ENCODE data around the gene ICAM1. TPM values are rescaled to one million over a fixed set of nuclear protein-coding genes. Genes with fewer than 3 reads are reported as not detected.

The ICAM1 gene
- total and polyA plus RNA-seq, 2 of the 13 experiments (the other 11 are each of a cell fraction or from before 2014, with no cell fraction given), result 37.9 to 98.4 TPM

- no peak for TF ChIP-seq RFX1 (IDR thresholded peaks at IDR 0.05)
- TF ChIP-seq, protein P1, sequence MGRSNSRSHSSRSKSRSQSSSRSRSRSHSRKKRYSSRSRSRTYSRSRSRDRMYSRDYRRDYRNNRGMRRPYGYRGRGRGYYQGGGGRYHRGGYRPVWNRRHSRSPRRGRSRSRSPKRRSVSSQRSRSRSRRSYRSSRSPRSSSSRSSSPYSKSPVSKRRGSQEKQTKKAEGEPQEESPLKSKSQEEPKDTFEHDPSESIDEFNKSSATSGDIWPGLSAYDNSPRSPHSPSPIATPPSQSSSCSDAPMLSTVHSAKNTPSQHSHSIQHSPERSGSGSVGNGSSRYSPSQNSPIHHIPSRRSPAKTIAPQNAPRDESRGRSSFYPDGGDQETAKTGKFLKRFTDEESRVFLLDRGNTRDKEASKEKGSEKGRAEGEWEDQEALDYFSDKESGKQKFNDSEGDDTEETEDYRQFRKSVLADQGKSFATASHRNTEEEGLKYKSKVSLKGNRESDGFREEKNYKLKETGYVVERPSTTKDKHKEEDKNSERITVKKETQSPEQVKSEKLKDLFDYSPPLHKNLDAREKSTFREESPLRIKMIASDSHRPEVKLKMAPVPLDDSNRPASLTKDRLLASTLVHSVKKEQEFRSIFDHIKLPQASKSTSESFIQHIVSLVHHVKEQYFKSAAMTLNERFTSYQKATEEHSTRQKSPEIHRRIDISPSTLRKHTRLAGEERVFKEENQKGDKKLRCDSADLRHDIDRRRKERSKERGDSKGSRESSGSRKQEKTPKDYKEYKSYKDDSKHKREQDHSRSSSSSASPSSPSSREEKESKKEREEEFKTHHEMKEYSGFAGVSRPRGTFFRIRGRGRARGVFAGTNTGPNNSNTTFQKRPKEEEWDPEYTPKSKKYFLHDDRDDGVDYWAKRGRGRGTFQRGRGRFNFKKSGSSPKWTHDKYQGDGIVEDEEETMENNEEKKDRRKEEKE (IDR thresholded peaks at IDR 0.05), result no peak
Measured at GRCh38 chr19:10266706-10267105, 4.2 kb upstream of the ICAM1 start (continued).

GRCh38 chr19:10268071-10268470 lies 2.8 kb upstream of the ICAM1 start:
- H3K9me3 ChIP-seq (ENCODE audit: low read length), result no peaks in the 10 kb centered on the region
- H4K20me1 ChIP-seq (ENCODE audit: insufficient read depth, low read length), result no peaks in the 10 kb centered on the region
- H2AFZ ChIP-seq (ENCODE audit: low read length), result no peak overlapping the region
- WGBS (ENCODE audit: low lambda C conversion rate), result 44% methylated on average over 5 of the region's 6 CpGs
- ATAC-seq (no peak), FAIRE-seq (no peak), DNase-seq (ENCODE audit: low spot score) (no peak)
- in situ Hi-C loops (cut with HindIII; ENCODE audit: extremely low pct_ligation_motif_present, low pct_unique_long_range_greater_than_20kb), result no loop called here
- ChIA-PET POLR2A (interaction anchor here (0.6 to 4.4 kb wide), 2 partner anchors 9 to 66 kb away, joined by 3 to 71 read pairs; partner anchors contain the start of gene RAVER1), CTCF (ENCODE audit: low intra/inter-chr PET ratio, low total read pairs) (interaction anchor here (3.6 kb wide), 1 partner anchor 121 kb away, joined by 47 read pairs; no protein-coding TSS in a partner anchor)
- H3K79me2 ChIP-seq (ENCODE audit: insufficient read depth, low read length), result peaks cover 25% of the 10 kb centered on the region
- intact Hi-C loops (cut with micrococcal nuclease; ENCODE audit: unreplicated experiment), result loop anchor here (2.0 kb wide), 2 partner anchors 67 to 121 kb away; no protein-coding TSS in a partner anchor
- no peak overlapping the region for H3K9ac ChIP-seq (ENCODE audit: insufficient read depth, low read depth, low read length)
- H3K4me1 ChIP-seq (ENCODE audit: insufficient read depth, low read length), result peaks cover 59% of the 10 kb centered on the region
- H3K36me3 ChIP-seq (replicated peaks in 1 of 2; ENCODE audit: control insufficient read depth in 1 of 2, insufficient read depth in 2 of 2, low read length in 2 of 2), result 0 out of 5 replicates have a peak, but pooled peaks cover 0 to 4% of the 10 kb centered on the region in 2 experiments
- H3K4me2 ChIP-seq (ENCODE audit: low read depth, low read length), result peak overlapping the region; percentile 87; the same call in 1 of the 2 replicates
- TF ChIP-seq MEF2D (CRISPR knock-in tag; IDR thresholded peaks at IDR 0.05) (no peak), ZNF780A (CRISPR knock-in tag; IDR thresholded peaks at IDR 0.05) (no peak), ETS1 (CRISPR knock-in tag; IDR thresholded peaks at IDR 0.05) (no peak), PLRG1 (conservative IDR thresholded peaks at IDR 0.05) (no peak), ZIK1 (CRISPR knock-in tag; IDR thresholded peaks at IDR 0.05; ENCODE audit: borderline replicate concordance, low read depth) (no peak), CREB3 (CRISPR knock-in tag; IDR thresholded peaks at IDR 0.05) (no peak), NFYB (CRISPR knock-in tag; IDR thresholded peaks at IDR 0.05) (no peak), ZNF549 (CRISPR knock-in tag; IDR thresholded peaks at IDR 0.05) (no peak), EZH2 (conservative IDR thresholded peaks at IDR 0.05; ENCODE audit: low read depth, low read length) (no peak), ETV5 (CRISPR knock-in tag; IDR thresholded peaks at IDR 0.05; ENCODE audit: borderline replicate concordance) (no peak), AGO2 (optimal IDR thresholded peaks at IDR 0.05; ENCODE audit: low read depth, low read length) (no peak), MAFK (conservative IDR thresholded peaks at IDR 0.05 in 1 of 2, IDR thresholded peaks at IDR 0.05 in 1 of 2; ENCODE audit: low read length in 2 of 2) (no peak)
- TF ChIP-seq, protein P2, sequence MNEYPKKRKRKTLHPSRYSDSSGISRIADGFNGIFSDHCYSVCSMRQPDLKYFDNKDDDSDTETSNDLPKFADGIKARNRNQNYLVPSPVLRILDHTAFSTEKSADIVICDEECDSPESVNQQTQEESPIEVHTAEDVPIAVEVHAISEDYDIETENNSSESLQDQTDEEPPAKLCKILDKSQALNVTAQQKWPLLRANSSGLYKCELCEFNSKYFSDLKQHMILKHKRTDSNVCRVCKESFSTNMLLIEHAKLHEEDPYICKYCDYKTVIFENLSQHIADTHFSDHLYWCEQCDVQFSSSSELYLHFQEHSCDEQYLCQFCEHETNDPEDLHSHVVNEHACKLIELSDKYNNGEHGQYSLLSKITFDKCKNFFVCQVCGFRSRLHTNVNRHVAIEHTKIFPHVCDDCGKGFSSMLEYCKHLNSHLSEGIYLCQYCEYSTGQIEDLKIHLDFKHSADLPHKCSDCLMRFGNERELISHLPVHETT (CRISPR knock-in tag; conservative IDR thresholded peaks at IDR 0.05), result no peak
- no peak overlapping the region for H3K27ac ChIP-seq (ENCODE audit: extremely low read length, insufficient read depth, low read length)
- H3K4me3 ChIP-seq (replicated peaks in 1 of 3; ENCODE audit: insufficient read depth in 1 of 3, low read depth in 2 of 3, low read length in 3 of 3), result peak overlapping the region in 1 of 3 experiments; percentile 32; a peak in 1 of 6 replicates
- no TSS peak for BruUV-seq (replicated peaks)
- no peaks in the 10 kb centered on the region for H3K27me3 ChIP-seq (ENCODE audit: control insufficient read depth in 1 of 2, insufficient read depth in 2 of 2, low read length in 2 of 2)

Data from HepG2 (cell line).